CD4-positive, CD25-positive, alpha-beta regulatory T cell (primary cell): ENCODE data around the gene TMEM62. TPM values are rescaled to one million over a fixed set of nuclear protein-coding genes. Genes with fewer than 3 reads are reported as not detected.
"Not testable (repeated sequence)": the region's sequence is repeated elsewhere in the genome, so short reads cannot be mapped to it uniquely, and the experiment has no call there.

Source experiments
- ATAC-seq, 2 donors: fragments of 150-1000 bp; cut with Tn5 transposase; one replicate each; pipeline ENCODE4 v1.10.0; 2021; ENCODE audit warnings: low read depth in 2 of 2, moderate number of reproducible peaks in 2 of 2, moderate library complexity in 1 of 2
- DNase-seq, 3 donors: peaks; one replicate each; pipeline versions ENCODE4 v3.0.0 to v3.0.0-alpha.2; 2012 to 2022; ENCODE audit warnings: mixed read lengths in 1 of 3
- H3K27ac ChIP-seq: one replicate; pipeline ENCODE4 v1.7.0; 2013; ENCODE audit warnings: mild to moderate bottlenecking, low read length; ENCODE audit not compliant: insufficient read depth, poor library complexity, severe bottlenecking
- H3K27me3 ChIP-seq: one replicate; pipeline ENCODE4 v1.7.0; 2013; ENCODE audit warnings: low read length; ENCODE audit not compliant: control insufficient read depth, insufficient read depth
- H3K36me3 ChIP-seq: one replicate; pipeline ENCODE4 v1.7.0; 2013; ENCODE audit warnings: mild to moderate bottlenecking, low read length, moderate library complexity; ENCODE audit not compliant: control insufficient read depth, insufficient read depth
- H3K4me1 ChIP-seq: 2 replicates; pipeline ENCODE4 v1.7.0; 2013; ENCODE audit warnings: mild to moderate bottlenecking, low read length; ENCODE audit not compliant: insufficient read depth, control insufficient read depth, poor library complexity, severe bottlenecking
- H3K4me3 ChIP-seq: one replicate; pipeline ENCODE4 v1.7.0; 2013; ENCODE audit warnings: low read depth, mild to moderate bottlenecking, low read length, moderate library complexity
- H3K9me3 ChIP-seq, 2 experiments: 1 replicate in 1 of 2; 2 replicates in 1 of 2; pipeline ENCODE4 v1.7.0; 2013; ENCODE audit warnings: low read length in 2 of 2, mild to moderate bottlenecking in 1 of 2, moderate library complexity in 1 of 2; ENCODE audit not compliant: control insufficient read depth in 2 of 2
- H3K27ac Mint-ChIP-seq, 3 donors: one replicate each; pipeline ENCODE4 v1.8.0; 2020 to 2022; ENCODE audit warnings: mild to moderate bottlenecking in 3 of 3, mixed read lengths in 3 of 3, moderate library complexity in 2 of 3
- H3K27me3 Mint-ChIP-seq: one replicate; pipeline ENCODE4 v1.8.0; 2022; ENCODE audit warnings: mild to moderate bottlenecking, mixed read lengths
- H3K36me3 Mint-ChIP-seq: one replicate; pipeline ENCODE4 v1.8.0; 2020; ENCODE audit warnings: mixed read lengths
- H3K4me1 Mint-ChIP-seq, 4 donors: one replicate each; pipeline ENCODE4 v1.8.0; 2020 to 2022; ENCODE audit warnings: mixed read lengths in 4 of 4, mild to moderate bottlenecking in 1 of 4
- H3K4me3 Mint-ChIP-seq, 4 donors: one replicate each; pipeline ENCODE4 v1.8.0; 2020 to 2022; ENCODE audit warnings: mild to moderate bottlenecking in 4 of 4, mixed read lengths in 4 of 4, moderate library complexity in 3 of 4
- H3K9me3 Mint-ChIP-seq, 7 donors: one replicate each; pipeline ENCODE4 v1.8.0; 2020 to 2022; ENCODE audit warnings: mixed read lengths in 7 of 7, mild to moderate bottlenecking in 3 of 7, moderate library complexity in 2 of 7
- polyA plus RNA-seq, 4 donors: library from polyadenylated mRNA; unstranded; fragments of 300-500 nt; fragmentation: Illumina TruSeq; gene quantifications; one replicate each; pipeline ENCODE4 v1.2.3, GENCODE V29; 2021
- total RNA-seq: library from RNA; stranded (reverse); gene quantifications from one replicate; pipeline ENCODE4 v1.2.3, GENCODE V29; 2022

TMEM62 gene
- total and polyA plus RNA-seq, 5 donors from 2014 or later = 11.4 to 30.0 (median 15.6) TPM

DNA sequence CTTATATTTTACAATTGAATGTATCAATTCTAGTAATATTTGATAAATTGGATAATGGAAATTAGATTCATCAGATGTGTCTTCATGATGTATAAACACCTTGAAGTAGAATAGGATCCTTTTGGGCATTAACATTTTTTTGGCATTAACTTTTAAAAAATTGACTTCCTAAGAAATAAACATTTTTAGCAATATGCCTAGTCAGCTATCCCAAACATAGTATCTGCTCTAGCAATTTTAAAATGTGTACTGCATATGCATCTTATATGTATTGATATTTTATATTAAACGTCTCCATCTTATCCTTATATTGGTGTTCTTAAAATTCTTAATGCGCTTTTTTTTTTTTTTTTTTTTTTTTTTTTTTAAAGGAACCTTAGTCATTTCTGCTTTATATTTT lies 60.3 kb downstream of the TMEM62 start:
- Histone ChIP-seq H3K27ac (no peak overlapping the region), H3K36me3 (peaks cover 88% of the 10 kb centered on the region), H3K27me3 (no peaks in the 10 kb centered on the region), H3K9me3 (no peaks in the 10 kb centered on the region), H3K4me1 (peaks cover 7% of the 10 kb centered on the region), H3K4me3 (no peak overlapping the region)
- H3K4me3 Mint-ChIP-seq = no peak overlapping the region
- ATAC-seq = no peak
- H3K27ac Mint-ChIP-seq = no peak overlapping the region
- peaks cover 25 to 28% (median 26%) of the 10 kb centered on the region in 4 donors for H3K4me1 Mint-ChIP-seq
- H3K36me3 Mint-ChIP-seq = peaks cover 46% of the 10 kb centered on the region
- H3K27me3 Mint-ChIP-seq = no peaks in the 10 kb centered on the region
- H3K9me3 Mint-ChIP-seq = peaks cover 0 to 7% (median 0%) of the 10 kb centered on the region in 7 donors
- DNase-seq = no peak

DNA sequence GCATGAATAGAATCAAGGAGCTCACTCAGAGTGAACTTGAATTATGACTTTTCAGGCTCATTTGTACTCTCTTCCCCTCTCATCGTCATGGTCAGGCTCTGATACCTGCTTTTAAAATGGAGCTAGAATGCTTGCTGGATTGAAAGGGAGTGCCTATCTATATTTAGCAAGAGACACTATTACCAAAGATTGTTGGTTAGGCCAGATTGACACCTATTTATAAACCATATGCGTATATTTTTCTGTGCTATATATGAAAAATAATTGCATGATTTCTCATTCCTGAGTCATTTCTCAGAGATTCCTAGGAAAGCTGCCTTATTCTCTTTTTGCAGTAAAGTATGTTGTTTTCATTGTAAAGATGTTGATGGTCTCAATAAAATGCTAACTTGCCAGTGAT lies 61.4 kb downstream of the TMEM62 start:
- H3K27me3 ChIP-seq = no peaks in the 10 kb centered on the region
- H3K36me3 Mint-ChIP-seq = peaks cover 39% of the 10 kb centered on the region
- DNase-seq (no peak), ATAC-seq (no peak)
- H3K9me3 Mint-ChIP-seq = peaks cover 0 to 7% (median 0%) of the 10 kb centered on the region in 7 donors
- H3K4me1 ChIP-seq = no peaks in the 10 kb centered on the region
- no peak overlapping the region for H3K4me3 Mint-ChIP-seq
- peak overlapping the region in 1 of 3 donors; percentile 30 for H3K27ac Mint-ChIP-seq
- H3K27me3 Mint-ChIP-seq = no peaks in the 10 kb centered on the region
- peaks cover 18 to 21% (median 19%) of the 10 kb centered on the region in 4 donors for H3K4me1 Mint-ChIP-seq
- peaks cover 80% of the 10 kb centered on the region for H3K36me3 ChIP-seq
- H3K9me3 ChIP-seq = no peaks in the 10 kb centered on the region
- H3K27ac ChIP-seq = no peak overlapping the region
- H3K4me3 ChIP-seq = no peak overlapping the region

DNA sequence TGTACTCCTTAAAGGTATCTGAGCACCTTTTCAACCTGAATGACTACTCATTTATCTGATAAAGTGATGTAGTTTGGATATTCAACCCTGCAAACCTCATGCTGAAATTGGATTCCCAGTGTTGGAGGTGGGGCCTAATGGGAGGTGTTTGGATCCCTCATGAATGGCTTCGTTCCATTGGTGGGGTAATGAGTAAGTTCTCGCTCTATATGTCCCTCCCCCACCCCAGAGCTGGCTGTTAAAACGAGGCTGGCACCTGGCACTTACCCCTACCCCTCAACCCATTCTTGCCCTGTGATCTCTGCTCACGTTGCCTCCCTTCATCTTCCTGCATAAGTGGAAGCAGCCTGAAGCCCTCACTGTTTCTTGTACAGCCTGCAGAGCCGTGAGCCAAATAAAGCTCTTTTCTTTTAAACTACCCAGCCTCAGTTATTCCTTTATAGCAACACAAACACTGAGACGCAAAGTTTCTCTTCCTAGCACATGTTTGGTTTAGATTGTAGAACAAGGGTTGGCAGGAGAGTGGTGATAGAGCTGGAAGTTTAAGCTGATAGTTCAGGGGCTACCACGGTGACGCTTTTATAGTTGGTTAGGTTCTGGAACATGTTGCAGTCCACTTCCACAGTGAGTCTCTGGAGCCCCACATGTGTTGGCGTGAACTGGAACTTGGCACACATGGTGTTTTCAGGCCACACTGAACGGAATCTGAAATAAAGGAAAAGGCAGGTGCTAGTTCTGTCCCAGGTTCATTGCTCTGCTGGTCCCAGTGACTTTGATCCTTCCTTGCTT lies 63.6 kb downstream of the TMEM62 start:
- H3K4me3 ChIP-seq = no peak overlapping the region
- H3K27ac ChIP-seq = no peak overlapping the region
- H3K4me1 ChIP-seq = no peaks in the 10 kb centered on the region
- Mint-ChIP-seq H3K27ac (peak overlapping the region in 1 of 3 donors; percentile 4), H3K36me3 (peaks cover 31% of the 10 kb centered on the region), H3K4me3 (no peak overlapping the region), H3K27me3 (no peaks in the 10 kb centered on the region), H3K9me3 (peaks cover 0 to 7% (median 0%) of the 10 kb centered on the region in 7 donors), H3K4me1 (peaks cover 4 to 10% (median 10%) of the 10 kb centered on the region in 4 donors)
- H3K27me3 ChIP-seq = no peaks in the 10 kb centered on the region
- ATAC-seq (no peak), DNase-seq (no peak)
- no peaks in the 10 kb centered on the region for H3K9me3 ChIP-seq
- peaks cover 59% of the 10 kb centered on the region for H3K36me3 ChIP-seq

DNA sequence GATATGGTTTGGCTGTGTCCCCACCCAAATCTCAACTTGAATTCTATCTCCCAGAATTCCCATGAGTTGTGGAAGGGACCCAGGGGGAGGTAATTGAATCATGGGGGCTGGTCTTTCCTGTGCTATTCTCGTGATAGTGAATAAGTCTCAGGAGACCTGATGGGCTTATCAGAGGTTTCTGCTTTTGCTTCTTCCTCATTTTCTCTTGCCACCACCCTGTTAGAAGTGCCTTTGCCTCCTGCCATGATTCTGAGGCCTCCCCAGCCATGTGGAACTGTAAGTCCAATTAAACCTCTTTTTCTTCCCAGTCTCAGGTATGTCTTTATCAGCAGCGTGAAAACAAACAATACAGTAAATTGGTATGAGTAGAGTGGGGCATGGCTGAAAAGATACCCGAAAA lies 64.4 kb downstream of the TMEM62 start:
- not testable (repeated sequence) for H3K9me3 ChIP-seq, H3K4me1 ChIP-seq, H3K27ac Mint-ChIP-seq, ATAC-seq, H3K27me3 Mint-ChIP-seq, DNase-seq, H3K27ac ChIP-seq, H3K4me3 ChIP-seq, H3K27me3 ChIP-seq, H3K9me3 Mint-ChIP-seq, H3K4me3 Mint-ChIP-seq
- Mint-ChIP-seq H3K36me3 (peaks cover 28% of the 10 kb centered on the region), H3K4me1 (peaks cover 4 to 10% (median 7%) of the 10 kb centered on the region in 4 donors)
- peaks cover 51% of the 10 kb centered on the region for H3K36me3 ChIP-seq

DNA sequence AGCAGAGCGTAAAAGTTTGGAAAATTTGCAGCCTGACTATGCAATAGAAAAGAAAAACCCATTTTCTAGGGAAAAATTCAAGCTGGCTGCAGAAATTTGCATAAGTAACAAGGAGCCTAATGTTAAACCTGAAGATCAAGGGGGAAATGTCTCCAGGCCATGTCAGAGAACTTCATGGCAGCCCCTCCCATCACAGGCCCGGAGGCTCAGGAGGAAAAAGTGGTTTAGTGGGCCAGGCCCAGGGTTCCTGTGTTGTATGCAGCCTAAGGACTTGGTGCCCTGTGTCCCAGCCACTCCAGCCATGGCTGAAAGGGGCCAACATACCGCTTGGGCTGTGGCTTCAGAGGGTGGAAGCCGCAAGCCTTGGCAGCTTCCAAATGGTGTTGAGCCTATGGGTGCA lies 65.2 kb downstream of the TMEM62 start:
- not testable (repeated sequence) for H3K4me3 Mint-ChIP-seq, ATAC-seq, H3K4me1 ChIP-seq, DNase-seq, H3K27ac ChIP-seq, H3K27me3 ChIP-seq, H3K27me3 Mint-ChIP-seq, H3K9me3 Mint-ChIP-seq, H3K4me3 ChIP-seq, H3K9me3 ChIP-seq
- Mint-ChIP-seq H3K27ac (peak overlapping the region in 1 of 3 donors; percentile 4), H3K4me1 (peaks cover 4 to 10% (median 7%) of the 10 kb centered on the region in 4 donors), H3K36me3 (peaks cover 26% of the 10 kb centered on the region)
- peaks cover 43% of the 10 kb centered on the region for H3K36me3 ChIP-seq

DNA sequence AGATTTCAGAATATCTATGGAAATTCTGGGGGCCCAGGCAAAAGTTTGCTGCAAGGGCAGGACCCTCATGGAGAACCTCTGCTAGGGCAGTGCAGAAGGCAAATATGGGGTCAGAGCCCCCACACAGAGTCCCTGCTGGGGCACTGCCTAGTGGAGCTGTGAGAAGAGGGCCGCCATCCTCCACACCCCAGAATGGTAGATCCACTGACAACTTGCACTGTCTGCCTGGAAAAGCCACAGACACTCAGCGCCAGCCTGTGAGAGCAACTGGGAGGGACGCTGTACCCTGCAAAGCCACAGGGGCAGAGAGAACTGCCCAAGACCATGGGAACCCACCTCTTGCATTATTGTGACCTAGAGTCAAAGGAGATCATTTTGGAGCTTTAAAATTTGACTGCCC lies 65.6 kb downstream of the TMEM62 start:
- H3K27ac Mint-ChIP-seq = no peak overlapping the region

DNA sequence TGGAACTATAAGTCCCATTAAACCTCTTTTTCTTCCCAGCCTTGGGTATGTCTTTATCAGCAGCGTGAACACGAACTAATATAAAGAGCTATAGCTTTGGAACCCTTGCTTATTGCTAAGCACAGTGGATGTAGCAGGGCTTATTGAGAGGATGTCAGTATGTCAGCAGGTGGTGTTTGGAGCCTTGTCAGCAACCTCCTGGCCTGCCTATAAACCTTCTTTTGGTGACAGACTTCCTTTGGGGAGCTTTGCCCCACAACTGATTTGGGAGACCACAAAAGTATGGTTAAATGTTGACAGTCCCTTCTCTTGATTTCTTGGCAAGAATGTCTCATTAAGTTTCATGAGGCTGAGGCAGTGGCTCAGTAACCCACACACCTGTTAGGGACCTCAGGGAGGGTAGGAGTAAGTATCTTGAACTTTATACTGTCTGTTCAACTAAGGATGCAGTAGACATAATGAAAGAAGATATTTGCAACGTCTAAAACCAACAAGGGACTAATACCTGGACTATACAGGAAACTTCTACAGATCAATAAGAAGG lies 66.6 kb downstream of the TMEM62 start:
- peak overlapping the region; percentile 9 to 37 (median 11) for H3K27ac Mint-ChIP-seq

More for the DNA sequence above, 65.6 kb downstream of the TMEM62 start:
- H3K4me1 Mint-ChIP-seq = peaks cover 4 to 10% (median 7%) of the 10 kb centered on the region in 4 donors
- H3K4me3 ChIP-seq = no peak overlapping the region
- peaks cover 41% of the 10 kb centered on the region for H3K36me3 ChIP-seq
- H3K9me3 Mint-ChIP-seq = peaks cover 0 to 7% (median 0%) of the 10 kb centered on the region in 7 donors
- H3K27me3 Mint-ChIP-seq = no peaks in the 10 kb centered on the region
- peaks cover 26% of the 10 kb centered on the region for H3K36me3 Mint-ChIP-seq
- no peak for ATAC-seq
- DNase-seq = no peak
- no peaks in the 10 kb centered on the region for H3K9me3 ChIP-seq
- H3K4me3 Mint-ChIP-seq = no peak overlapping the region
- no peak overlapping the region for H3K27ac ChIP-seq
- no peaks in the 10 kb centered on the region for H3K27me3 ChIP-seq
- H3K4me1 ChIP-seq = no peaks in the 10 kb centered on the region

More for the DNA sequence above, 66.6 kb downstream of the TMEM62 start:
- Histone ChIP-seq H3K4me1 (no peaks in the 10 kb centered on the region), H3K27ac (no peak overlapping the region), H3K36me3 (peaks cover 31% of the 10 kb centered on the region), H3K9me3 (no peaks in the 10 kb centered on the region), H3K4me3 (no peak overlapping the region), H3K27me3 (no peaks in the 10 kb centered on the region)
- ATAC-seq (no peak), DNase-seq (peak in 1 of 3 donors; percentile 7)
- Mint-ChIP-seq H3K36me3 (peaks cover 21% of the 10 kb centered on the region), H3K9me3 (peaks cover 0 to 7% (median 0%) of the 10 kb centered on the region in 7 donors), H3K27me3 (no peaks in the 10 kb centered on the region), H3K4me1 (peaks cover under 1 to 11% (median 6%) of the 10 kb centered on the region in 4 donors), H3K4me3 (no peak overlapping the region)
